Amniotic stem cell (primary cell): ENCODE results near the gene HSPB1.
A peak's percentile ranks its signal among the peaks of the same experiment; 100 is the strongest.
"Not testable (repeated sequence)": the region's sequence is repeated elsewhere in the genome, so short reads cannot be mapped to it uniquely, and the experiment has no call there.

Source experiments
- DNase-seq: peaks from one replicate; lab custom pipeline; 2025; lab: John Stamatoyannopoulos, UW

HSPB1 gene

GRCh38 chr7:76281706-76282343, 20.6 kb upstream of the HSPB1 start:
- no peak for DNase-seq

GRCh38 chr7:76282344-76283253, 19.9 kb upstream of the HSPB1 start:
- no peak for DNase-seq

GRCh38 chr7:76283254-76284159, 19.0 kb upstream of the HSPB1 start:
- no peak for DNase-seq

DNA sequence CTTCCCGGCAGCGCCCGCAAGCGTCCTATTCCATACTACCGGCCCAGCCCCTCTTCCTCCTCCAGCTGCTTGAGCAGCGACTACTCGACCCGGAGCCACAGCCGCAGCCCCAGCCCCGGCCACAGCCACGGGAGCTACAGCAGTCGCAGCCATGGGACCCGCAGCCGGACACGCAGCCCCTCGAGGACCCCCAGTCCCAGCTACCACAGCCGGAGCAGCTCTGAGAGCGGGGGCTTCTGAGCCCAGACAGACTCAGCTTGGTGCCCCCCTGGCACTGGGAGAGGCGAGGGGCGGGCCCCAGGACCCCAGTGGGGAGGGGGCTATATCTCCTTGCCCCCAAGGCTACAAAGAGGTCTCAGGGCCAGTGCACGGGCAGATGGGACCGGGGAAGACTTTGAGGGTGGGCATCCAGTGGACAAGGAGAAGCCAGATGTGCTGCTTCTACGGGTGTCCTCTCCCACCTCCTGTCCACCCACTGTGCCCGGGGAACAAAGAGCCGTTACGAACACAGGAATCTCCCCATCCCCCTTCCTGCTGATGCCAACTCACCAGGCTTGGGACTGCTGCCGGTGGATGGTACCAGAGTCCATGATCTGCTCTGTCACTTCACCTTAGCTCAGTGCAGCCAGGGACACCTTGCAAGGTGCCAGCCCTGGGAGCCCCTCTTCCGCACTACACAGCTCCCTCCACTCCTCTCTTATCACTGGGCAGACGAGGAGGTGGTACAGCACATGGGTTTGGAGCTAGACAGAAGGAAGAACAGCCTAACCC, 16.7 kb upstream of the HSPB1 start:
- DNase-seq: no peak

DNA sequence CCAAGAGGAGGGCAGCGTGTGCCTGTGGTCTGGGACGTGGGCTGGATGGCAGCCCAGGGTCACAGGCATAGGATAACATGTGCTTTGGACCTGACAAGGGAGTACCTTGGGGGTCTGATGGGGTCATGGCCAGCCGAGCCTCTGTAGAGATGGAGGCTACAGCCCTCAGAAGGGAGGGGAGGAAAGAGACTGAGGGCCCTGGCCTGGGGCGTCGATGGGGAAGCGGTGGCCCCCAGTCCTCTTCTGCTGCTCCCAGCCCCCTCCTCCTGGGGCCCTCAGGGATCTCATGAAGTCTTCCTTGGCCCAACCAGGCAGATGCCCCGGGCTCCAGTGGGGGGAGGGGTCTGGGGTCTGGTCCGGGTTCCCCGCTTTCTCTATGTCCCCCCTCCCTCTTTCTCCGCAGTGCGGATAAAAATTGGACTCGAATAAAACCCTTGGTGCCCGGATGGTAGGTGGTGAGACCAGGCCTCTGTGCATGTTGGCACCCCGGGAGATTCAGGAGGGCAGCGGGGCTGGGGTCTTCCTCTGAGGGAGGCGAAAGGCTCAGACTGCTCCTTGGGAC, 15.6 kb upstream of the HSPB1 start:
- DNase-seq: no peak

GRCh38 chr7:76290847-76291350, 11.6 kb upstream of the HSPB1 start:
- DNase-seq: not testable (repeated sequence)

DNA sequence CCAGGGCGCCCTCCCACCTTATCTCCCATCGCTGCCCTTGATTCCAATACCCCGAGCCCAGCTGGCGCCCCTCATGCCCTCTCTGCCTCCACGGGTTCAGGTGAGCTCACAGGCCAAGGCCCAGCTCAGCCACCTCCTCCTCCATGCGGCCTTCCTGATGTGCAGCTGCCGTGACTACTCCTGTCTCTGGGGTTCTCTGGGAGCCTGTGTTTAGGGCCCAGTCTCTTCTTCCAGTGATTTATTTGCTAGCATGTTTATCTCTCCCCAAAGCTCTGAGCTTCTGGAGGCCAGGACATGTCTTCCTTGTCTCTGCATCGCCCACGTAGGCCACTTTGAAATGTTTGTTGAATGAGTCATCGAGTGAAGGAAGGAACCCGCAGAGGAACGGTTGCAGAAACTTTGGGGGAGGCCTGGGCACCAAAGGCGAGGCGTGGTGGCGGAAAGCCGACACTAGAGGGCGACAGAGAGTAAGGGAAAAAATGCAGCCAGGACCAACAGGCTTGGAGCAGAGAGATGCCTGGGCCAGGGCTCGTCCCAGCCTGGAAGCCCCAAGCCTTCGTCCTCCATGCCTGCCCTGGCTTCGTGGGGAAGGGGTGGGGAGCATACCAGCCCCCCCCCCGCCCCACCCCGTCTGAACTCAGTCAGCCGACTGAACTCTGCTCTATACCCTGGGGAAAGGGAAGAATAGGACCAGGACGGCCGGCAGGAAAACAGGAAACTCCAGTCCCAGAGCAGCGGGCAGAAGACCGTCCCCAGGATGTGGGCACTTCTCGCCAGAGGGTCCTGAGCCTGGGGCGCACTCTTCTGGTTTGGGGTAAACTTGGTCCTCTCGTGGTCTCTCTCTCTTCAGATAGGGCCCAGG, 10.9 kb upstream of the HSPB1 start:
- peak; percentile 90 for DNase-seq

DNA sequence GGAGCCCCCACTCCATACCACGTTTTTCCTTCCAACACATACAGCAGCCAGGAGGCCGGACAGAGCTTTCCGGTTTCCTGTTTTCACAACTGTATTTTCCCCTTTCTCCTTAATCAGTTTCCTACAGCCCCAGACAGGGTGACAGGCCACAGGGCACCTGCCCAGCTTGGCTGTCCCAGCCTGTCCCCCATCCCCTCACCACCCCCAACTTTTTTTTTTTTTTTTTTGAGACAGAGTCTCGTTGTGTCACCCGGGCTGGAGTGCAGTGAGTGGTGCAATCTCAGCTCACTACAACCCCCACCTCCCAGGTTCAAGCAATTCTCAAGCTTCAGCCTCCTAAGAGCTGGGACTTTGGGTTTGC, 10.3 kb upstream of the HSPB1 start:
- DNase-seq: no peak

- not testable (repeated sequence) for DNase-seq
Measured at GRCh38 chr7:76292911-76293310, 9.6 kb upstream of the HSPB1 start.

DNA sequence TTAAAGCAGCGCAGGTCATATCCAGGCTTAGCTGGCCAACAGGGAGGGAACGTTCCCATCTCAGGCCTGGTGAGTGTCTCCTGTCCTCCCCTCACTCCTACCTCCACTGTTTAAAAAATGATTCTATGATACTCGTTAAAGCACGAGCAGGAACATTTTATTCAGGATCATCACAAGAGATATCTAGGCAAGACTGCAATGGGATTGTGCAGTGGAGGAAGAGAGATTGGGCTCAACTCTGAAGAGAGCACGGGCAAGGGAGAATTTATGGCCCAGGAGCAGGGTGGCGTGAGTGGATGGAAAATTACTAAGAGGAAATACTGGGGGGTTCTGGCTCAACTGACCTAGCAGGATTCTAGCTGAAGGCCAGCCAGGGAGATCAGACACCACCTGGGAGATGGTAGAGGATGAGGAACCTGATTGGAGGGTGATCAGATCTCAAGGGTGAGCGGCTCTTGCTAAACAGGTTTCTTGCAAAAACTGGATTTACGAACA, 9.0 kb upstream of the HSPB1 start:
- DNase-seq: no peak

GRCh38 chr7:76294344-76295024, 8.0 kb upstream of the HSPB1 start:
- peak; percentile 87 for DNase-seq

GRCh38 chr7:76296743-76297740, 5.4 kb upstream of the HSPB1 start:
- DNase-seq: peak; percentile 35

GRCh38 chr7:76300166-76300731, 2.2 kb upstream of the HSPB1 start:
- no peak for DNase-seq

DNA sequence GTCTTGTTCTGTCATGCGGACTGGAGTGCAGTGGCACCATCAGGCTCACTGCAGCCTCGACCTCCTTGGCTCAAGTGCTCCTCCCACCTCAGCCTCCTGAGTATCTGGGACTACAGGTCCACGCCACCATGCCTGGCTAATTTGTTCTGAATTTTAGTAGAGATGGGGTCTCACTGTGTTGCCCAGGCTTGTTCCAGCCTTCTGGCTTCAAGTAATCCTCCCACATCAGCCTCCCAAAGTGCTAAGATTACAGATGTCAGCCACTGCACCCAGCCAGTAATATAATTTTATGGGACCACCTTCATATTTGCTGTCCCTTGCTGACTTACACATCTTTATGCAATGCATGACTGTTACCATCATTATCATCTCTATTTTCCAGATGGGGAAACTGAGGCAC, 1.5 kb upstream of the HSPB1 start:
- no peak for DNase-seq

DNA sequence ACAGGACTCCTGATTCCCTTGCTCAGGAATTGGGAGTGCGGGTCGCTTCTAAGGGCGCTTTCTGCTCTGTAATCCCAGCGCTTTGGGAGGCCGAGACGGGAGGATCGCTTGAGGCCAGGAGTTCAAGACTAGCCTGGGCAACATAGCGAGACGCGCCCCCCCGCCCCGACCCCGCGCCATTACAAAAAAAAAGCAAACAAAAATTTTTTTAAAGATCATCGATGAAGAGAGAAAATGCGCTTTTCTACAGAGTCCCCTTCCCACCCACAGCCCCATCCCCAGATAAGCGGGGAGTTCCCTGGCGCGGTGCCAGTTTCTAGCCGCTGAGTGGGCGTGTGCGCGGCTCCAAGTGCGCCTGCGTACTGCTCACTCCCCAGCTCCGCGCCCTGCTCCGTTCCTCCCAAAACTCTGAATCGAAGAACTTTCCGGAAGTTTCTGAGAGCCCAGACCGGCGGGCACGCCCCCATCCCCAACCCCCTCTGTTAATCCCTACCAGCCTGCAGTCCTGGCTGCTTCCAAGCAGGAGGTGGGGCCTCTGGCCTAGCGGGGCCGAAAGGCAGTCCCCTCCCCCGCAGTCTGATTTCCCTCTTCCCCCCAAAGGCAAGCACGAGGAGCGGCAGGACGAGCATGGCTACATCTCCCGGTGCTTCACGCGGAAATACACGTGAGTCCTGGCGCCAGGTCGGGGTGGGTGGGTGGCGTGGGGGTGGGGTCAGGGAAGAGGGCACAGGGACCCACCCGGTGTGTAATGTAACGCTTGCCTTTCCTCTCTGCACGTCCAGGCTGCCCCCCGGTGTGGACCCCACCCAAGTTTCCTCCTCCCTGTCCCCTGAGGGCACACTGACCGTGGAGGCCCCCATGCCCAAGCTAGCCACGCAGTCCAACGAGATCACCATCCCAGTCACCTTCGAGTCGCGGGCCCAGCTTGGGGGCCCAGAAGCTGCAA, 1.0 kb downstream of the HSPB1 start:
- peak; percentile 71 for DNase-seq

DNA sequence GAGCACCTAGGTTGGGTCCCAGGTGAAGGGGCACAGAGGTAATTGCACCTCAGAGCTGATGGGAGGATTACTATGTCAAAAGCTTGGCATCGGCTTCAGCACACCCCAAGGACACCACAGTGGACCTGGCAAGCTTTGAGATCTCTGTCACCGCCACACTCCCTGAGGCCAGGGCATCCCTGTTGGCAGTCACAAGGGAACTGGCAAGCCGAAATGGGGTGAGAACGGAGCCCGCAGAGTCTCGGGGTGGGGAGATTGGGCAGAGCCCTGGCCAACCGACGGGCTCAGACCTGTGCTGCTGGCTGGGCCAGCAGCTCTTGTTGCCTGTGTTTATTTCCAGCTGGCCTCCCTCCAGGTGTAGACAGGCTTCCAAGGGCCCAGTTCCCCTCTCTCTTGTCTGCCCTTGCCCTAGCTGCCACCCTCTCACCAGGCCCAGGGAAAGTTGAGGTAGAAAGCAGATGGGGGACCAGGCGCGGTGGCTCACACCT, 2.5 kb downstream of the HSPB1 start:
- no peak for DNase-seq
